T-helper 2 cell (primary cell): Measurements from ENCODE around the gene TMPRSS2.
"Not testable (repeated sequence)": the region's sequence is repeated elsewhere in the genome, so short reads cannot be mapped to it uniquely, and the experiment has no call there.

ENCODE experiments used
- DNase-seq, 5 experiments: peaks; one replicate each; pipeline versions ENCODE4 v3.0.0 to v3.0.0-alpha.2; 2012 to 2022

Gene TMPRSS2

DNA sequence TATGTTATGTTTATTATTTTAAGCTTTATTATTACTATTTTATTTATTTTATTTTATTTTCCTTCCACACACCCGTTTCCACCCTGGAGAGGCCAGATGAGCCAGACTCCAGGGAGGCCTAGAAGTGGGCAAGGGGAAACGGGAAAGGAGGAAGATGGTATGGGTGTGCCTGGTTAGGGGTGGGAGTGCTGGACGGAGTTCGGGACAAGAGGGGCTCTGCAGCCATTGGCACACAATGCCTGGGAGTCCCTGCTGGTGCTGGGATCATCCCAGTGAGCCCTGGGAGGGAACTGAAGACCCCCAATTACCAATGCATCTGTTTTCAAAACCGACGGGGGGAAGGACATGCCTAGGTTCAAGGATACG, 82.4 kb downstream of the TMPRSS2 start:
- DNase-seq: no peak

- not testable (repeated sequence) for DNase-seq
Measured at GRCh38 chr21:41423305-41423636, 84.7 kb downstream of the TMPRSS2 start.

DNA sequence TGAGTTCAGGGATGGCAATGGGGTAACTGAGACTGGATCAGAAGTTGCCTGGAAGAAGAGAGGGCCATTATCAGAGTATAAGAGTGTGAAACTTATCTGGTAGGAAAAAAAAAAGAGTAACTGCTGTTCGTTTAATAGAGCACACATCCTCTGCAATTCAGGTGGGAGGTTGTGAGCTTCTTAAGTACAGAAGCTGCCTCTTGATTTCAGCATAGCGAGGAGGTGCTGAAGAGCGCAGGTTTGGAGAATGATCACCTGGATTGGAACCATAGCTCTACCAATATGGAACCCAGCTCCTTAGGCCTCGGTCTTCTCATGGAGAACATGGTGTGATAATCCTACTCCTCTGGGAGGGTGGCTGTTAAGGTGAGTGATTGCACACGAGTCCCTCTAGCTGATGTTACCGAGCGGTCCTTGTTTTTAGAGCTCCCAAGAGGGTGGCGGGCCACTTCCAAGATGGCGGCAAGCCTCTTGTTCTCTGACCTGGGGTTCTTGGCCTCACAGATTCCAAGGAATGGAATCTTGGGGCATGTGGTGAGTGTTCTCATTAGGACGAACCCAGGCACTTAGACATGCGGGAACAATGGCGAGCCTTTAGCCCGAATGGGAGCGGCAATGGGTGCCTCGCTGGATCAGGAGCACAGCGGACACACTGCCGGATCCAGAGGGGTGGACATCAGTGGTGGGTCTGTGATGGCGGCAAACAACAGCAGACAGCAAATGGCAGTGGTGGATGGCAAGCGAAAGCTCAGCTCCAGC, 85.2 kb downstream of the TMPRSS2 start:
- no peak for DNase-seq

GRCh38 chr21:41420998-41421397, 87.0 kb downstream of the TMPRSS2 start:
- not testable (repeated sequence) for DNase-seq

DNA sequence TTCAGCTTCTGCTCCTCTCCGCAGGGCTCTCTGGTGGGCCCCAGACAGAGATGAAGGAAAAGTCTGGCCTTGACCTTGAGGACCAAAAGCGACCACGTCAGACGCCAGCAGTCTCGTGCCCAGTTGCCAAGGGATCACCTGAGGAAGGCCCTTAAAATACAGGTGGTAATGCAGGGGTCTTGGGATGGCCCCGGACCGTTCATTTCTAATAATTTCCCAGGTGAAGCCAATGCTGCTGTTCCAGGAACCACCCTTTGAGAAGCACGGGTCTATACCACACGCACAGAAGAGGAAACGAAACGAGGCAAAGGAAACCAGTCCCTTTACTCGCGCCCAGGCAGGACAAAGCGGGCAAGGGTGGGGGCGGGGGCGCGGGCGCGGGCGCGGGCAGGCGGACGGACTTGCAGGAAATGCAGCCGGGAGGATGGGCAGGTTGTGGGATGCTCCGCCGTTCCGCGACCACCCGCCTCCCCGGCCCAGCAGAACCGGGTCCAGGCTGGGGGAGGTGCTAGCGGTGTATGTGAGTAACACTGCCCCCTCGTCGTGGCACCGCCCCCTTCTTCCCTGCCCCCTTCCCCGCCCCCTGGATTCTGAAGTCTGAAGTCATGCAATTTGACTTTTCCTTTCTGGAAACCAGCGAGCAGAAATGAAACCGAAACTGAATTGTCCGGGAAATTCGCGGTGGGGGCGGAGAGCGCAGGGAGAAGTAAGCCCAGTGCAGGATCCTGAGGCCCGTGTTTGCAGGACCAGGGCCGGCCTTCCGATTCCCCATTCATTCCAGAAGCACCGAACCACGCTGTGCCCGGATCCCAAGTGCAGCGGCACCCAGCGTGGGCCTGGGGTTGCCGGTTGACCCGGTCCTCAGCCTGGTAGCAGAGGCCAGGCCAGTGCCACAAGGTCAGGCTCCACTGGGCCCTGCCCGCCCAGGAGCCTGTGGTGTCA, 87.8 kb downstream of the TMPRSS2 start:
- DNase-seq: peak in 4 of 5 experiments; percentile 25 to 39 (median 34)

- no peak for DNase-seq
Measured at GRCh38 chr21:41418956-41419680, 88.8 kb downstream of the TMPRSS2 start.

DNA sequence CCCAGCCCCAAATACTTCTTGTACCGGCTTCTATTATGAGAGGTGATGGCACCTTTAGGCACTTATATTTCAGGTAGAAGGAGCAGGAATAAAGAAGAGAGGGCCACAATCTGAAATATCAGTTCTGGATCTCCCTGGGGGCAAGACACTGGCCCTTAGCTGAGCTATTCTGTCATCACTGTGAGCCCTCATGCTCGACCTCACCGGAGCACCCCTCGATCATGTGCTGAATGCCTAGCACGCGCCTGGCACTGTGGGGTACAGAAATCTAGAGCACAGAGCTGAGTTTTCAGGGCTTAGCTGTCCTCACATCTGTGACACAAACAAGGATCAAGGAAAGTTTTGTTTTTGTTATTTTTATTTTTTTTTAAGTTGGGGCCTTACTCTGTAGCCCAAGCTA, 89.6 kb downstream of the TMPRSS2 start:
- no peak for DNase-seq

DNA sequence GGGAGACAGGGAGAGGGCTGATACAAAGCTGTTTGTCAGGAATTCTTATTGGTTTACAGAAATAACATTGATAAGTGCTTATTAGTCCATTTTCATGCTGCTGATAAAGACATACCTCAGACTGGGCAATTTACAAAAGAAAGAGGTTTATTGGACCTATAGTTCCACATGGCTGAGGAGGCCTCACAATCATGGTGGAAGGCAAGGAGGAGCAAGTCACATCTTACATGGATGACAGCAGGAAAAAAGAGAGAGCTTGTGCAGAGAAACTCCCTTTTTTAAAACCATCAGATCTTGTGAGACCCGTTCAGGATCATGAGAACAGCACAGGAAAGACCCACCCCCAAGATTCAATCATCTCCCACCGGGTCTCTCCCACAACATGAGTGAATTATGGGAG, 90.5 kb downstream of the TMPRSS2 start:
- not testable (repeated sequence) for DNase-seq
